Dermis microvascular lymphatic vessel endothelial cell (primary cell): Measurements from ENCODE around the gene BMPR2. TPM values are rescaled to one million over a fixed set of nuclear protein-coding genes. Genes with fewer than 3 reads are reported as not detected.

ENCODE experiments used
- DNase-seq, 2 donors: peaks; one replicate each; pipeline versions ENCODE4 v3.0.0 to v3.0.0-alpha.2; 2010; ENCODE audit warnings: low read depth in 2 of 2
- total RNA-seq: library from RNA; depleted of rRNA; stranded (reverse); fragments of >200 nt; gene quantifications from 2 replicates; pipeline ENCODE4 v1.2.1, GENCODE V29; 2014

The BMPR2 gene
- total RNA-seq, 1 donor from 2014 or later, result 33.0 TPM

DNA sequence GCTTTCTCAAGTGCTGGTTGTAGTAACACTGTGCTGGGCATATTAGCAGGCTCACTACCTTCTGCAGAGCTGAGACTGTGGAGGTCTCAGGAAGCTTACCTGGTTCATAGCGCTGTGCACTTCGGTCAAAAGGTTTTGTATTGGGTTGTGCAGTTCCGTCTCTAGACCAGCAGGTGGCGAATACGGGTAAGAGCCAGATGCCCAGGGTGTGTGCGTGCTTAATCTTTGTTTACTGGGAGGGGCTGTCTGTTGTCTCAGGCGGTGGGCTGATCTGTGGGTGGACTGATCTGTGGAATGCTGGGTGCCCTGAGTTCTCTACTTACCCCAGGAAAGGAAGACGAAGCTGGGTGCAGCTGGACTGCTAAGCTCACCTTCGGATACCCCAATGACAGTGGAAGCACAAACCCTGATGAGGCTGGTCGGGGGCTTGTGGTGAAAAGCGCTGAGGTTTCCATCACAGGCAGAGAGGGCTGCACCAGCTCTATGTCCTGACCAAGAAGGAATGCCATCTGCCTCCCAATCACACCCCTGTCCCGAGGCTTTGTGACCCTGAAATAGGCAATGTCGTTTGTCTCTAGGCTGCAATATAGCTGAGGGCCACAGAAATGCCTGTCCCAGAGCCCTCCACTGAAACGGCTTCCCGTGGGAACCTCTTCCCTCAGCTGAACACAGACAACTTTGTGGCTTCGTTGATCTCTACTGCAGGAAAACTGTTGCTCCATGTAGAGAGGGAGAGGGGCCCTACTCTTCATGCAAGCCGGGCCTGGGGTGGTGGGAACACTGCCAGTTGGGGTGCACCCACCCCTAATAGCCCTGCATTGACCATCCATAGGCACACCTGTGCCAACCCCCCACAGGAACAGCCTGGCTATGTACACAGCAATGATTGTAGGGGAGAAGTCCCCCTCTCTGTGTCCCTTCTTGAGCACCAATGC lies 212.8 kb downstream of the BMPR2 start:
- DNase-seq, result peak; percentile 45 to 72

- no peak for DNase-seq
Measured at GRCh38 chr2:202589582-202589949, 213.4 kb downstream of the BMPR2 start.

DNA sequence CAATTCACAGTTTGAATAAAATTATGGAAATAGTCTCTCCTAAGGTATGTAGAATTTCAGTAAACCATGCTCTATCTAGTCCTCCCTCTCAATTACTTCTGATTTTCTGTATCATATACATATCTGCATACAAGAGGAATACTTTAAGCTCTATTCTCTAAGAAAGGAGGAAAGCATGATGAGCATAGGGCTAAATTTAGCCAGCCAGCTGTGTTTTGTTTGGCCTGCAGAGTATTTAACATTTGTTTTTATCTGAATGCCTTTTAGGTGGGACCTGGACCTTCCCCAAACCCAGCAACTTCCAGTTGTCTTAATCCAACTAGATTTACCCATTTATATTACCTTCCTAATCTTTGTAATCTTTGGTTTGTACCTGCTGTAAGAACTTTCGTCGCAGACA lies 216.4 kb downstream of the BMPR2 start:
- peak in 1 of 2 donors; percentile 16 for DNase-seq

GRCh38 chr2:202599105-202599504 lies 223.0 kb downstream of the BMPR2 start:
- no peak for DNase-seq

DNA sequence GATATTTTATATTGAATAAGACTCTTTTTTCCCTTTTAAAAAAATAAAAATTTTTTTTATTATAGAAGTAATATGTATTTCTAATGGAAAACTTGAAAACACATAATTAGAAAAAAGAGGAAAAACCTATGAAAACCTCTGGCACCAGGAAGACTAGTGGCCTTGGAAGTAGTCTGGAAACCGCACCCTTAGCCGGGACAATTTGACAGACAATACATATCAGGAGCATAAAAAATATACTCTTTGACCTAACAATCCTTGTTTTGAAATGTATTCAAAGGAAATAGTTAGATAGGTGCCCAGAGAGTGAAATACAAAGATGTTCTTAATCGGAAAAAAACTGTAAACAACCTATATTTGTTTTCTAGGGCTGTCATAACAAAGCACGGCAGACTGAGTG lies 223.8 kb downstream of the BMPR2 start:
- DNase-seq, result no peak

GRCh38 chr2:202604699-202605098 lies 228.6 kb downstream of the BMPR2 start:
- no peak for DNase-seq

- no peak for DNase-seq
Measured at GRCh38 chr2:202605174-202605573, 229.0 kb downstream of the BMPR2 start.

- DNase-seq, result no peak
Measured at GRCh38 chr2:202608142-202608852, 232.2 kb downstream of the BMPR2 start.

DNA sequence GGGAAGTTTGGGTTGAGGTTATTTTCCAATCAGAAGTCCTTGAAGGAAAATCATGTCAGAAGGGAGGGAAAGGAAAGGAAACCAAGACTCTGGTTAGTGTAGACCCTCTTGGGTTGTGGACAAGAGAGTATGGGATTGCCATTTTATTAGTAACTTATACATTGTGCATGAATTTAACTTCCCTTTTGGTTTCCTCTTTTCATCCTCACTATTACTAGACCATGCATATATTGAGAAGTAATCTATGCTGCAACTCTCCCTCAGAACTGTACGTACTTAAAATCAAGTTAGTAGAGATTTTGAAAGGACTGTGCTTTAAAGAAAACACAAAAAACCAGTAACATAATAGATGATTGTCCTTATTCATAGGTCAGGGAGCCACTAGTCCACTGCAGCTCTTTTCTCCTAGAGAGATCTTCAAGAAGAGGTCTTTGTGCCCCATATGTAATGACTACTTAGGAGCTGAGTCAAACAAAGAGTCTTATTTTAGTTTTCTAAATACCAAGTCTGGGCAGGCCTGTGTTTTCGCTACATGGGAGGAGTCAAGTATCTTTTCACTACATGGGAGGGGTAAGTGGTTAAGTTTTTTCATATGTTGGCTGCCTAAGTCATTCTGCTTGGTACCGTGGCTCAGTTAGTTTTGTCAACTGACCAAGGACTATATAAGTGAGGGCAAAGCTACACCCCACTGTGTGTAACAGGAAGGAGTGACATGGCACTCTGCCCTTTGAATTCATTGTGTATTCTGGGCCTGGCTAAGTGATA lies 233.4 kb downstream of the BMPR2 start:
- no peak for DNase-seq

GRCh38 chr2:202610380-202610779 lies 234.3 kb downstream of the BMPR2 start:
- DNase-seq, result no peak

DNA sequence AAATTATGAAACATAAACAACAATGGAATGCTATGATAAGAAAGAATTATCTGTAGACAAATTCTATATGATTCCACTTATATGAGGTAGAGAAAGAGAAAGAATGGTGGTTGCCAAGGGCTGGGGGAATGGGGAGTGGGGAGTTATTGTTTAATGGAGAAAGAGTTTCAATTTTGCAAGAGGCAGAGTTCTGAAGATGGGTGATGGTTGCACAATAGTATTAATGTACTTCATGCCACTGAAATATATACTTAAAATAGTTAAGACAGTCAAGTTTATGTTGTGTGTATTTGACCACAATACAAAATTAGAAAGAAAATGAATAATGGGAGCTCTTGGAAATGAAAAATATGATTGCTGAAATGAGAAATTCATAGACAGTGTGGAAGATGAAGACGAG lies 236.0 kb downstream of the BMPR2 start:
- no peak for DNase-seq

GRCh38 chr2:202613479-202613878 lies 237.4 kb downstream of the BMPR2 start:
- DNase-seq, result no peak

Other genes with a start within 250 kb of the BMPR2 start
- gene SUMO1, start 137.7 kb upstream of the BMPR2 start, total RNA-seq, result 91.0 and 106 TPM in 2 replicates
- 26.9 and 27.9 TPM in 2 replicates for gene NOP58, start 110.6 kb upstream of the BMPR2 start, total RNA-seq